ENCODE measurements around the gene KRT85.

DNA sequence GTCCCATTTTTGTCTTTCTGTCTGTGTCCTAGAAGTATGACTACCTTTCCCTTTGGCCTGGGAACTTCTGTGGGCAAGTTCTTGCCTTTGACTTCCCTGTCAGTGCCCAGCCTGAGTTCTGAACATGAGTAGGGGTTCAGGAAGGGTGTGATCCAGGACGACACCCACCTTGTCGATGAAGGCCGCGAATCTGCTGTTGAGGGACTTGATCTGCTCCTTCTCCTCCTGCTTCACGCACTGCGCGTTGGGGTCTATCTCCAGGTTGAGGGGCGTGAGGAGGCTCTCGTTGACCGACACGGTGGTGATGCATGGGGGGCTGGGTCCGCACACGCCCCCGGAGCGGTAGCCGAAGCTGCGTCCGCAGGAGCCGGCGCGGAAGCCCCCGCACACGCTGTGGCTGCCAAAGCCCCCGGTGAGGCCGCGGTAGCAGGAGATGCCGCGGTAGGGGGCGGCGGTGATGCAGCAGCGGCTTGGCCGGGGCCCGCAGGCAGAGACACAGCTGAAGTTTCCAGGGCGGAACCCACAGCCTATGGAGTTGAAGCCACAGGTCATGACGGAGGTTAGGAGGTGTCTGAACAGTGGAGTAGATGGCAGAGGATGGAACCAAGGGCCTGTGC is 46.4 kb downstream of the KRT85 start, which contains the start of gene KRT83:
- TF ChIP-seq, protein P1, sequence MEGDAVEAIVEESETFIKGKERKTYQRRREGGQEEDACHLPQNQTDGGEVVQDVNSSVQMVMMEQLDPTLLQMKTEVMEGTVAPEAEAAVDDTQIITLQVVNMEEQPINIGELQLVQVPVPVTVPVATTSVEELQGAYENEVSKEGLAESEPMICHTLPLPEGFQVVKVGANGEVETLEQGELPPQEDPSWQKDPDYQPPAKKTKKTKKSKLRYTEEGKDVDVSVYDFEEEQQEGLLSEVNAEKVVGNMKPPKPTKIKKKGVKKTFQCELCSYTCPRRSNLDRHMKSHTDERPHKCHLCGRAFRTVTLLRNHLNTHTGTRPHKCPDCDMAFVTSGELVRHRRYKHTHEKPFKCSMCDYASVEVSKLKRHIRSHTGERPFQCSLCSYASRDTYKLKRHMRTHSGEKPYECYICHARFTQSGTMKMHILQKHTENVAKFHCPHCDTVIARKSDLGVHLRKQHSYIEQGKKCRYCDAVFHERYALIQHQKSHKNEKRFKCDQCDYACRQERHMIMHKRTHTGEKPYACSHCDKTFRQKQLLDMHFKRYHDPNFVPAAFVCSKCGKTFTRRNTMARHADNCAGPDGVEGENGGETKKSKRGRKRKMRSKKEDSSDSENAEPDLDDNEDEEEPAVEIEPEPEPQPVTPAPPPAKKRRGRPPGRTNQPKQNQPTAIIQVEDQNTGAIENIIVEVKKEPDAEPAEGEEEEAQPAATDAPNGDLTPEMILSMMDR (IDR thresholded peaks at IDR 0.05): no peak
- no peak for TF ChIP-seq POLR2A (IDR thresholded peaks at IDR 0.05)

Data from esophagus squamous epithelium (tissue), 4 donors.